Measurements from ENCODE around the gene NRP1. TPM values are rescaled to one million over a fixed set of nuclear protein-coding genes. Genes with fewer than 3 reads are reported as not detected.
A peak's percentile ranks its signal among the peaks of the same experiment; 100 is the strongest.

The NRP1 gene
- total RNA-seq, 1 experiment from 2014 or later = 12.2 TPM

DNA sequence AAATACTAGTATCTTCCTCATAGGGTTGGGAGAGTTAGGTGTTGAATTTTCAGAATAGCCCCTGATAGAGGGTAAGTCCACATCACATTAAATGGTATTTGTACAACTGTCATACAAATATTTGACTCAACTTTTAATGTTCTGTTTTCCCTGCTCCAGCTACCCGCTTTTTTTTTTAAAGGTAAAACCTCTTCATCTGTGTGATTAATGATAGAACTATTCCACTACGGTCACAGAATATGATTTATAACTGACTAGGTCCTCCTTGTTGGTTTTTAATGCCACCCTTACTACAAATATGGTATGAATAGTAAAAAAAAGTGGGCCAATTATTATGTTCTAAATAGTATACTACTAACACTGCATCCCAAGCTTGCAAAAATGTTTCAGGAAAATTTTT is 15.6 kb upstream of the NRP1 start:
- no peak for DNase-seq (ENCODE audit: extremely low read depth, low read depth)

DNA sequence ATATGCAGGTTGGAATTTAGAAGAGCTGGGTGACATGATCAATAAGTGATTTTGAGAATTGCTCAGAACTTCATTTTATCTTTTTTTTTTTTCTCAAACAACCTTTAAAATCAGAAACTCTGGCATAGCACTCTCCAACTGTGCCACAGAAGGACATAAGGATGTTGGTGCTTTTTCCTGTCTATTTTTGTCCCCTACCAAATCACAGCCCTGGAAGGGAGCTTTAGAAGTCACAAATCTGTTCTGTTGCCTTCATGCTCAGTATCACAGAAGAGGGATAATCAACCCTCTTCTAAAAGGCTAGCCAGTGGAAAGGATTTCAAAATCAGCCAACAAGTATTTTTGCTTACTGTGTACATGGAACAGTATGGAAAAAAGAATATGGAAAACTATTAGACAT is 14.8 kb upstream of the NRP1 start:
- no peak for DNase-seq (ENCODE audit: extremely low read depth, low read depth)

DNA sequence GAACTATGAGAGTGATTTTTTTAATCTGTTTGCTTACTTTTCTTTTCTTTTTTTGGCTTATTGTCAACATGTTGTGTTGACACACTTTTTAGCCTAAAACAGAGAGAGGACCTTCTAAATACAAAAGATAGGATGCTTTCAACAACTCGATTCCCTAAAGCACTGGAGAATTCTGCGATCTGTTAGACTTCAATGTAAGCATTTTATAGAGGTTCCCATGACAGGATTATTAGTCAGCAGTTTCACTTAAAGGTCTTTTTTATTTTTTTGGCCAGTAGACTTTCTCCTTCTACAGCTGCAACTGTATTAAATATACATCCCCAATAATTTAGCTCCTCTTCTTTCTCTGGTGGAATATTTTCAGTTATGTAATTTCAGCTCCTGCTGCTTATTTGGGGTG is 12.7 kb upstream of the NRP1 start:
- DNase-seq (ENCODE audit: extremely low read depth, low read depth) = no peak

DNA sequence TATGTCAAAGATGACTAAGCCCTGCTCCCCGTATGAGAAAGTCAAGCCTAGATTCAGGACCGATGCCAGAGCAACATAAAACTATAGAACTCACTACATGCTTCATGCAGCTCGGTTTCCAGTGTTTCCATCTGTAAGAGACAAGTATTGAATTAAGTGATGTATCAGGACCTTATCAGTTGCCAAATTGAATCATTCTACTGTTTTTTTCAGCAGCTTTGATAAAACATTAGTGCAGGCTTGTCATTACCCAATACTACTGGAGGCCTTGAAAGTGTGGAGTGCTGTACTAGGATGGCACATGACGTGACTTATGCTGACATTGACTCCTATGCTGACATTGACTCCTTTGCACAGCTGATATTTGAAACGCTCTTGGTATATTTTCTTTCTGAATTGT is 10.8 kb upstream of the NRP1 start:
- DNase-seq (ENCODE audit: extremely low read depth, low read depth) = no peak

DNA sequence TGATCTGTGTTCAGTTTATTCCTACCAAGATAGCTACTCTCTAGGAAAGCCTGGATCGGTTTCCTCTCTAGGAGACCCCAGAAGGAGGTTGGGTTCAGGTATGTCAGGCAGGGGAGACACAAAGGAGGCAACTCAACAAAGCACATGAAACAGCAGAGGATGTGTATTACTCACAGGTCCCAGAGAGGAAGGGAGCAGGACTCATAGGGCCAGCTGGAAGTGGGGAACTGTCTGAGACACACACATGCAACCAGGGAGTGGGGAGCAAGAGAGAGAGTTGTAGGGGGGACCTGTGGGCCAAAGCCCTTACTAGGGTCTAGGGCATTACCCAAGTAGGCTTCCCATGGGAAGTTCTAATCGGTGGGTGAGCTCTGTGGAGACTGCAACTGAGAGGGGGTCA is 10.2 kb upstream of the NRP1 start:
- no peak for DNase-seq (ENCODE audit: extremely low read depth, low read depth)

DNA sequence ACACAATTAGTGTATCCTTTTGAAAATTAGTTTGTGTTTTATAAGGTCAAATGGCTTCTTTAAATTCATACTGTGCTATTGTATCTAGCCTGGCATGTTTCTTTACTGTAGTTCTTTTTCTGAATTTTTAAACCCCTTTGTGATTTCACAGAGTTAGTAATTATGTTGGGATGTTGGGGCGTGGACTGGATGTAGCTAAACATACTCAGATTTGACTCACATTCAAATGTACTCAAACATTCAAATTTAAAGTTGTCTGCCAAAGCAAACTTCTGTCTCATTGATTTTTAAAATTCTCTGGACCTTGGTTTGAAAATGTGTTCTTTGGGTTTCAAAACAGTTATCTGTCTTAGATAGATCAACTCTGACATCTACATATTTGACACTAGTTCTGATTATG is 7.2 kb upstream of the NRP1 start:
- DNase-seq (ENCODE audit: extremely low read depth, low read depth) = no peak

DNA sequence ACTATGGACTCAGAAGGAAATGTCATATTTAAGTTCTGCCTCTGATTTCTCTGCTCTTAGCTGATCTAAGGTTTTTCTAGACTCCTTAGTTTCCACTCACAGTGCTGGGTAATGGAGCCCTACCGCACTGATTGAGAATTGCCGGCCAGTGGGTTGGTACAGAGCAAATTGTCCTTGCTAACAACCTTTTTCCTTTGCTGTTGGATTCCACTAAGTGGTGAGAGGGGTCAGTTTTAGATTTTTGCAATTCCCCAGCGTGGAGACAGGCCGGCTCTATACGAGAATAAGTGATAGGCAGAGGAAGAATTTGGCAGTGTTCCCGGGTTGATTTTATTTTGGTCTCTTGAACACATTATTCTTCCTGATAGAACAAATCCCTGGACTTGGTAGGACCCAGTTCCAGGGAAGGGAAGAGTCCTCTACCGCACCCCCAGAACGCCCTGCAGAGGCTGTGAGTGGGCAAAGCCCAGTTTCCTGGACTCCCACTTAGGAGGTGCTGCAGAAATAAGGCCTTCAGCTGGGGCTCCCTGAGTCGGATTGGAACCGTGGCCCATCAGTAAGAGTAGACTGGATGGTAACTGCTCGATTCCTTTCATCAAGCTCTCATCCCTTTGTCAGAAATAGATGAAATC is 3.0 kb upstream of the NRP1 start:
- DNase-seq (ENCODE audit: extremely low read depth, low read depth) = no peak

DNA sequence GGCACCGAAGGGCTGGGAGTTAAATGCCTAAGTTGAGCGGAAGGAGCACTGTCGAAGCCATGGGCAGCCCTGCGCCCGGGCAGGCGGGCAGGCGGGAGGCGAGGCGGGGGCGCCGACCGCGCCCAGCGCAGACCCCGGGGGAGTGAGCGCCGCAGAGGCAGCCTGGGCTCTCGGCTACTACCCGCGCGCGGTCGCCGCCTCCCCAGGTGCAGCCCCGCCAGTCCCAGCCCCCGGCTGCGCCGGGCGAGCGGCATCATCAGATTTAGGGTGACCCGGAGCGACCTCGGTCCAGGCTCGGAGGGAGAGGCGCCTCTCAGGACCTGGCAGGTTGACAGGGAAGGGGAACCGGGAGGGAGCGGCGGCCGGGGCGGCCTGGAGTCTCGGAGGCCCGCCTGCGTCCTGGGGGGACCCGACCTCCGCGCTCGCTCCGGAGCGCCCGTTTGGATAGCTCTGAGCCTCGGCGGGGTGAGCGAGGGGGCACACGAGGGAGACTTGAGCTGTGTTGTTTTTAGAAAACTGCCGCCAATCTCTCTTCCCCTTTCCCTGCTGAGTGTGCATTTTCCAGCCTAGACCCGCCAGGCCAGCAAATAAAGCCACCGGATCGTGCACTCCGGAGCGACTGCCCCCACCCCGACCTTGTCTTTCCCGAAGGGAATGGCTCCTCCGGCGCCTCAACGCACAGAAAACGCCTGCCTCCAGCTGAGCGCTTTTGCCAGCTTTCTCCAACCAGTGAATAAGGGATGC is 2.3 kb upstream of the NRP1 start:
- DNase-seq (ENCODE audit: extremely low read depth, low read depth) = no peak

DNA sequence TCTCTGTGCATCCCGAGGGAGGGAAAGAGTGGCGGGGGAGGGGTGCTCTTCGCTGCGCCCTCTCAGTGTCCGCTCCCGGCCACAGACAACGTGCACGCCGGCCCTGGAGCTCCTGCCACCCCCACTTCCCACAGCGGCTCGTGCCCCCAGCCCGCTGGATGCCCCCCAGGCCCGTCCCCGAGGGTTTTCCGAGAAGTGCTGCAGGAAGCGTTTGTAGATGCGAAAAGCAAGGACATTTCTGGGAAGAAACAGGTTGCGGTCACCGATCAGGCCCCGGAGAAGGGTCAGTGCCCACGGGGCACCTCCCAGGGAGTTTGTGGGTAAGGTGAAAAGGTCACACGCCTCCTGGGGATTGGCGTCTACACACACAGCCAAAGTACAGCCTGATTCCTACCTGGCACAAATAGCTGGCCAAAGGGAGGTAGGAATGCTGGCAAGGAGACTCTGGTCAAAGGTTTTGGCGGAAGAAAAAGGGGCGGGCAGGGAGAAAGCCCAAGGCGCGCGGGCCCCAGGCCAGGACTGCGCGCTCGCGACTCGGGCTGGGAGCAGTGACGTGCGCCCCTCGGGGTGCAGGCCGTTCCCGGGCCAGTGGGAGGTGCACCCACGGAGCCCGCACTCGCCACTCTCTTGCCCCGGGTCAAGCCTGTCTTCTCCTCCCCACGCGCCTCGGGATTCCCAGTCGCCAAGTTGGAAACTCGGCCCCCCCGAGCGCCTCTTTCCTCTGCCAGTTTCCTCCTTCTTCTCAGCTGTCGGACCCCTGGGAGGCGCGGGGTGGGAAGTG is 1.5 kb upstream of the NRP1 start:
- no peak for DNase-seq (ENCODE audit: extremely low read depth, low read depth)

DNA sequence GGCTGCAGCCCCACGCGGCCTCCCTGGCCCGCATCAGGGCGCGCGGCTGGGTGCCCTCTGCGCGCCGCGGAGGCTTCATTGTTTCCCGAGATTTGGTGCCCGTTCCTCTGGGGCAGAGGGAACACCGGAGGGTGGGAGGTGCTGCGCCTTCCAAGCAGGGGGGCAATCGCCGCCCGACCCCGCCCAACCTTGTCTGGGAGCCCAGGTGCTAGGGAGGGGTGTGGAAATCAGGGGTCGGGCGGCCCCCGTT is 1.0 kb upstream of the NRP1 start:
- DNase-seq (ENCODE audit: extremely low read depth, low read depth) = no peak

DNA sequence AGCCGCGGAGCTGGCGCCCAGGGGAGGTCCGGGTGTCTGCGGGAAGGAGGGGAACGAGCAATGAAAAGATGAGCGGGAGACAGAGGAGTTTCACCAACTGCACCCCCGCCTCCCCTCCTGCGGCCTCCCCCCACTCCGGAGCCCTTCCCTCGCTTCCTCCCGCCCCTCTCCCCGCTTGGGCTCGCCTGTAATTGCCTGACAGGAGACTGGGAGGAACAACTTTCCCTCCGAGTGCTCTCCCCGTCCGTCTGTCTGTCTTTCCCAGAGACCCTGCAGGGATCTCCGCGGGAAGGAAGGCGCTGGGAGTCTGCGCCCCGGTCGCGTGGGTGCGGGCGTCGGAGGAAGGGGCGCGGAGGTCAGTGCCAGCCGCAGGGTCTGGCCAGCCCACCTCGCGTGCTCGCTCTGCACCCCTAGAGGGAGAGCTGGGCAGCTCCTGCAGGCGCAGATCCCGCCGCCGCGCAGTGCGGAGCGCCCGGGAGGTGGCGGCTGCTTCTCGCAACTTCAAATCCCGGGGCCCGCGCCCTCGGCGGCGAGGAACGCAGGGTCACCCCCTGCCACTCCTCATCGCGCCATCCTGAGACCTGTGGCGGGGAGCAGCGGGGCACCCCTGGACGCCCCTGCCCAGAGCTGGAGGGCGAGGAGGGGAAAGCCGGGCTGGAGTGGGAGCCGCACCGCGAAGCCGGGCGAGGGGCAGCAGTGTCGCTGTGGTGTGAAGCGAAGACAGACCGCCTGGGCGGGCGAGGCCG is 511 bp upstream of the NRP1 start:
- peak; percentile 30 for DNase-seq (ENCODE audit: extremely low read depth, low read depth)

DNA sequence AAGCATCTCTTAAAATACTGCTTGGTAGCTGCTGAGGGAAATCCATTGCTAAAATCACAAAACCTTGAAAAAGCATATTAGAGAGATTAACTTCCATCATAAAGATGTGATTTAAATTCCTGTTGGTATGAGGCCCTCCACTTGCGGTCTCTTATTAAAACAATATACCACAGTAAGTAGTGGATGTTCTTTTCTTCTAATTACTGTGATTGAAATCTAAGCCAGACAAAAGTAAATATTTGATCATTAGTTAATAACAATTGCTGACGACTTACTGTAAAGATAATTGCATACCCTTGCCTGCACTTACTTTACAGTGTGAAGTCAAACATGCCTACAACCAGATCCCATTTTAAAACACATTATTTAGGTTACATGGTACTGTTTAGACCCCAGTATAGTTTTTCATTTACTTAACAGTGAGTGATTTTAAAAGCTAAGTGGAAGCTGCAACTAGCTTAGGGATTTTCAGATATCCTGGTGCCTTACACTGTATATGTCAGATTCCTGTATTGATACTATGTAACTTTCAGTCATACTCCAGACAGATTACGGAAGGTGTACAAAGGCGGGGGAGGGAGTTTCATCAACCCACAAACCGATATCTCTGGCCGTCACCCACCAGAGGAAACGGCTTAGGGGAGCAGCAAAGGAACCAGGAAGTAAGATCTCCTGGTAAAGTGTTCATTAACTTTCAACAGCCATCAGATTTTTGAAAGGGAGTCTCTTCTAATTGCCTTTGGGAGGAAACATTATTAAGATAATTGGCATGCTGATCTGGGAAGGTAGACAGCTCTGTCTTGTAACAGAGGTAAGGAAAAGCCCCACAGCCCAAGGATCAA is 986 bp downstream of the NRP1 start:
- no peak for DNase-seq (ENCODE audit: extremely low read depth, low read depth)

DNA sequence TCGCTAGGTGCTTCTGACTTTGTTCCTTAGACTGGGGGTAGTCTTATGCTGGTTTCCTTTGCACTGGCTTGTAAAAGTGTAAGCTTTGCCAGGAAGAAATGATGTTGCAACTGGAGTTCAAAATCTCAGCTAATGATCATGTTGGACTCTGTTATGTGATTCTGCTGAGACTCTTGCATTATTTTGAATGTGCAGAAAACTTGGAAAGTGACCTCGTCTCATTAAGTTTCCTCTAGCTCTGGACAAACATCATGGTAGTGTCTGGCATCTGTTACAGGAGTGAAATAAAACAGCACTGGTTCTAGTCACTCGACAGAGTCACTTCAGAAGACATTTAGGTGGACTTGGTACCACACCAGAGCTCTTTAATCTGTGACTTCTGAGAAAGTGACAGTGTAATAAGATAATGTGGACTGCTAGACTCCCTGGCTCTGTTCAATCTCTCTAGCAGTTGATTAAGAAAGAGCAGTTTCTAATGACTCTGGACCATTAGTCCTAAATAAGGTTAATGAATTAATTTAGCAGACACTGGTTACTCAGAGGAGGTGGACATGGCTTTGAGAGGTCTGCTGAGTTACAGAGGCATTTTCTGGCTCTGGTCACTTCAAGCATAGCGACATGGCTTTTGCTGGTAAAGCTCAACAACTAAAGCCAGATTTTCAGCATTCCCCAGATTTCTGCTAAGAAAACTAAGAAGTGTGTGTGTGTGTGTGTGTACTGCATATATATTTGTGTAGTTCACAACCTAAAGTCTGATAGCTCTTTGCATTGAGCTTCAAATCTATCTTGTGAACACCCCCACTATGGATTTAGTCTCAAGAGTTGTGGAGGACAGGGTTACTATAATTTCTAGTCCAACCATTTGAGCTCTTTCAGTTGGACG is 2.0 kb downstream of the NRP1 start:
- DNase-seq (ENCODE audit: extremely low read depth, low read depth) = no peak

DNA sequence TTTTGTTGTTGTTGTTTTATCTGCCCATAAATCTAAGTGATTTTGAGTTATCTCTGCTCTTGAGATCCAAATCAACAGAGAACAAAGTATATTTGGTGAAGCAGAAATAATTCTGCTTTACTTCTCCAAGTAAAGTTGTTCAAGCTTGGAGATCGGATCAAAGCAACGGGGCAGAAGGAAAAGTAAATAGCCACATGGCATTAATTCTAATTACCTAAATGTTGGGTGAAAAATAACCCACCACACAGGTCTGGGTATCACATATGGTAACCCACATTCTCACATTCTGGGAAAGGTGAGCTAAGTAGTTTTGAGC is 3.1 kb downstream of the NRP1 start:
- DNase-seq (ENCODE audit: extremely low read depth, low read depth) = no peak

DNA sequence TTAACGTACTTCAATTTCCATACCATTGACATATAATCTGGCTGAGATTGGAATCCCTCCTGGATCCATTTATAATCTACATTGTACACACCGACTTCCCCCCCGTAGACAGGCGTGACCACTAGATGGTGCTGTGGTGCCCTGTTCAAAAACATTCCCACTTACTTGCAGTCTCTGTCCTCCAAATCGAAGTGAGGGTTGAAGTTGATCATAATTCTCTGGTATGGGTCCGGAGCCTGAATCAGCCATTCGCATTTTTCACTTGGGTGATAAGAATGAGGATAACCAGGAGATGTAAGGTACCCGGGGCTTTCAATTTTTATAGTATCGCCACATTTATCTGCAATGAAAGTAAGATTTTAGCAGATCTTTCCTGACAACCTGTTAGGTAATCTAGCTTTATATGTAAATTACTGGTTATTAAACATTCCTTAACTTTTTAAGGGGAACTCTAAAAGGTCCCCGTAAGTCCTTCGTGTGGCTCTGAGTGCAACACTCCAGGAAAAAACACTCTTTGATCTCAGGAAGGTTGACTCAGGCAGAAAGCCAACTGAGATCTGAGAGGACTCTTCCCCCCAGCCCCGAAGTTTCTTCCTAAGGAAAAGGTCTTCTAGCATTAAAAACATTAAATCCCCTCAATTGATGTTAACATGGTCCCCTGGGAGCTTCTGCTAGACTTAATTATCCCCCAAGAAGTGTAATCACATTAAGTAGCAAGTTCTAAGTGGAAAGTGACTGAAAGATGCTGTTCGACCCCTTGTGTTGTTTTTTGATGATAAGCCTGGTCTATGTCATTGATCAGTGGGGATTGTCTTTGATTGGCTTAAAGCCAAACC is 3.7 kb downstream of the NRP1 start:
- peak; percentile 77 for DNase-seq (ENCODE audit: extremely low read depth, low read depth)

DNA sequence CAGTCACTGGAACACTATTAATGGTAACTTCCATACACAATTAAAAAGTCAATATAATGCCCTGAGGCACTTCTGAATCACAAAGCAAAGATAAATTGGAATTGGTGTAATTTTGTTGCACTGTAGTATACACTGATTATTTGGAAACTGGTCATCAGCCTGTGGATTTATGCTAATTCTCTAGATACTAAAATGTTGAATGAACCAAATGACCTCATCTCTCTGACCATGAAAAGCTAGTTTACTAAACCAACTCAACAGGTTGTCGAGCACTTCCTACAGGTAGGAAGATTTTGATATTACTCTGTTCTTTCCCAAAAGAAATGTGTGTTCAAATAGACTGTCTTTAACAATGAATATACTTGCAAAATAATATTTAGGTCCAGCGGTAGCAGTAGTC is 5.3 kb downstream of the NRP1 start:
- no peak for DNase-seq (ENCODE audit: extremely low read depth, low read depth)

DNA sequence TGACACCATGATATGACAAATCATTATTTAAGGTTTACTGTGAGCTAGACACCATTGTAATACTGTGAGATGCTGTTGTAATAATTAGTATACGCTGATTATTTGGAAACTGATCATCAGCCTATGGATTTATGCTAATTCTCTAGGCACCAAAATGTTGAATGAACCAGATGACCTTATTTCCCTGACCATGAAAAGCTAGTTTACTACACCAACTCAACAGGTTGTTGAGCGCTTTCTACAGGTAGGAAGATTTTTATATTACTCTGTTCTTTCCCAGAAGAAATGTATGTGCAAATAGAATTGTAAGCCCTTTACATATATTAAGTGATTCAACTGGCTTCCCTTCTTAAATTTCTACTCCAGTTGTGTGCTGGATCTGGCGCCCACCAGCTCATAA is 6.2 kb downstream of the NRP1 start:
- DNase-seq (ENCODE audit: extremely low read depth, low read depth) = no peak

DNA sequence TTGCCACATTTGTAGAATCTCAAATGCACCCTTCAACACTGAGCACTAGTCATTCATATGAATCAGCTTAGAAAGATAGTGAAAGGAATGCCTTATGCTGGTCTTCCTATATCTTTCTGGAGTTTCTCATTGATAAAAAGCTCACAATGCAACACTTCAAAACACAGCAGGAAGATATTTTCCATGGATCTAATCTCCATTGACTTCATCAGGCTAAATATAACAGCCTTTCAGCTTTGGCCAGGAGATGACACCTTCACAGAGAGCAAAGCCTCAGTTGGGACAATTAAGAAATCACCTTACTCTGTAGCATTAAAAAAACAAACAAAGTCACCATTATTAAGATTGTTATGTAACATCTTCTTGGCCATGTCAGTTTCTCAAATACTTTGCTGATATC is 6.7 kb downstream of the NRP1 start:
- no peak for DNase-seq (ENCODE audit: extremely low read depth, low read depth)

DNA sequence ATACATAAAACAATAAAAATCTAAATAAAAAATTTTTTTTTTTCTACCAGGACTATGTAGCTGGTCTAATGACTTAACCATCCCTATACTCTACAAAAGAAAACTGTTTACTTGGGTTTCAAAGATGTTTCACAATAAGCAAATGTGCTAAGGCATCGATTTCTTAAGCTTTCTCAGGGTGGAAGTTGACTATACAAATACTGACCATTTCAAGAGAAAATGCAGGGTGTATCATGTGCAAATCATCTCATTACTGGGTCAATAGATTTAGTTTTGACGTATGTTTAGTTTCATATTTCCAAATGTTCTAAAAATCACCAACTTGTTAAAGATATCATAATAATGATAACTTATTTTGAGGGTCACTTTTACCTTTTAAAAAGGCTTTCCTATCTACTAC is 7.5 kb downstream of the NRP1 start:
- DNase-seq (ENCODE audit: extremely low read depth, low read depth) = no peak
